Prostate gland (tissue), 2 donors: ENCODE measurements around the gene UBFD1. TPM values are rescaled to one million over a fixed set of nuclear protein-coding genes. Genes with fewer than 3 reads are reported as not detected.

ENCODE experiments used
- DNase-seq: peaks from one replicate; pipeline ENCODE4 v3.0.0-alpha.2; 2019; ENCODE audit warnings: low spot score
- H3K27ac ChIP-seq, 2 donors: fragments of 200-600 bp; sonication (generic); 2 replicates each; pipeline ENCODE4 v1.5.1; 2017 to 2019
- H3K27me3 ChIP-seq: fragments of 200-600 bp; sonication (generic); replicated peaks from 2 replicates; pipeline ENCODE4 v1.5.1; 2019; ENCODE audit not compliant: insufficient read depth
- H3K36me3 ChIP-seq, 2 donors: fragments of 200-600 bp; sonication (generic); 1 replicate in 1 of 2; 2 replicates in 1 of 2; pipeline versions ENCODE4 v1.5.1 to v1.8.1; 2017 to 2019
- H3K4me1 ChIP-seq: fragments of 200-600 bp; sonication (generic); replicated peaks from 2 replicates; pipeline ENCODE4 v1.5.1; 2019
- H3K4me3 ChIP-seq, 2 donors: fragments of 200-600 bp; sonication (generic); 2 replicates each; pipeline ENCODE4 v1.5.1; 2017 to 2019
- H3K9me3 ChIP-seq: fragments of 200-600 bp; sonication (generic); 2 replicates; pipeline ENCODE4 v1.5.1; 2017
- POLR2A ChIP-seq: fragments of 450-650 bp; IDR thresholded peaks from one replicate; pipeline ENCODE4 v1.6.1; 2016; ENCODE audit warnings: antibody characterized with exemption, mild to moderate bottlenecking
- POLR2AphosphoS5 ChIP-seq: sonication (generic); formaldehyde crosslinking; IDR thresholded peaks from one replicate; pipeline ENCODE4 v1.6.1; 2017; ENCODE audit warnings: antibody characterized with exemption
- WGBS: methylation state at CpG from one replicate; pipeline ENCODE4 v1.1.5; 2018; 5-methylcytosine and 5-hydroxymethylcytosine counted together
- intact Hi-C: fragments of 100-400 bp; cut with DNase I; formaldehyde crosslinking; loops from one replicate; pipeline ENCODE4 v1.14.2; 2022
- total RNA-seq, 2 donors: library from RNA; depleted of rRNA; stranded (reverse); fragments of >200 nt; gene quantifications; one replicate each; pipeline ENCODE4 v1.1.0, GENCODE V29; 2016
- TF ChIP-seq, protein P1 (sequence below), 4 experiments: fragments of 200-600 bp in 2 of 4; fragments of 450-650 bp in 2 of 4; sonication (generic) in 2 of 4; IDR thresholded peaks; 1 replicate in 3 of 4; 2 replicates in 1 of 4; pipeline ENCODE4 v1.5.1; 2016 to 2019; ENCODE audit warnings: antibody characterized with exemption in 4 of 4, mild to moderate bottlenecking in 2 of 4, moderate library complexity in 2 of 4

Gene UBFD1
- total RNA-seq, 2 donors from 2014 or later, result 92.2 to 218 TPM

- Histone ChIP-seq H3K36me3 (peaks cover 0 to 10% of the 10 kb centered on the region in 2 donors), H3K27ac (no peak overlapping the region), H3K9me3 (no peaks in the 10 kb centered on the region), H3K4me3 (no peak overlapping the region), H3K27me3 (no peaks in the 10 kb centered on the region), H3K4me1 (no peaks in the 10 kb centered on the region)
- no peak for DNase-seq
- 90% methylated on average over 14 of the region's 14 CpGs for WGBS
- intact Hi-C loops, result no loop called here
- TF ChIP-seq, protein P1, sequence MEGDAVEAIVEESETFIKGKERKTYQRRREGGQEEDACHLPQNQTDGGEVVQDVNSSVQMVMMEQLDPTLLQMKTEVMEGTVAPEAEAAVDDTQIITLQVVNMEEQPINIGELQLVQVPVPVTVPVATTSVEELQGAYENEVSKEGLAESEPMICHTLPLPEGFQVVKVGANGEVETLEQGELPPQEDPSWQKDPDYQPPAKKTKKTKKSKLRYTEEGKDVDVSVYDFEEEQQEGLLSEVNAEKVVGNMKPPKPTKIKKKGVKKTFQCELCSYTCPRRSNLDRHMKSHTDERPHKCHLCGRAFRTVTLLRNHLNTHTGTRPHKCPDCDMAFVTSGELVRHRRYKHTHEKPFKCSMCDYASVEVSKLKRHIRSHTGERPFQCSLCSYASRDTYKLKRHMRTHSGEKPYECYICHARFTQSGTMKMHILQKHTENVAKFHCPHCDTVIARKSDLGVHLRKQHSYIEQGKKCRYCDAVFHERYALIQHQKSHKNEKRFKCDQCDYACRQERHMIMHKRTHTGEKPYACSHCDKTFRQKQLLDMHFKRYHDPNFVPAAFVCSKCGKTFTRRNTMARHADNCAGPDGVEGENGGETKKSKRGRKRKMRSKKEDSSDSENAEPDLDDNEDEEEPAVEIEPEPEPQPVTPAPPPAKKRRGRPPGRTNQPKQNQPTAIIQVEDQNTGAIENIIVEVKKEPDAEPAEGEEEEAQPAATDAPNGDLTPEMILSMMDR (IDR thresholded peaks at IDR 0.05), result no peak
- TF ChIP-seq POLR2AphosphoS5 (no peak), POLR2A (no peak)
Measured at GRCh38 chr16:23584186-23585076, 26.9 kb downstream of the UBFD1 start.

GRCh38 chr16:23587726-23588125 is 30.2 kb downstream of the UBFD1 start:
- Histone ChIP-seq H3K9me3 (no peaks in the 10 kb centered on the region), H3K27ac (no peak overlapping the region), H3K36me3 (peaks cover 0 to 10% of the 10 kb centered on the region in 2 donors), H3K27me3 (no peaks in the 10 kb centered on the region), H3K4me3 (no peak overlapping the region), H3K4me1 (no peaks in the 10 kb centered on the region)
- DNase-seq, result no peak
- 77% methylated on average over 5 of the region's 5 CpGs for WGBS
- intact Hi-C loops, result no loop called here
- TF ChIP-seq POLR2A, result no peak
- TF ChIP-seq, protein P1 (IDR thresholded peaks at IDR 0.05), result no peak
- no peak for TF ChIP-seq POLR2AphosphoS5

DNA sequence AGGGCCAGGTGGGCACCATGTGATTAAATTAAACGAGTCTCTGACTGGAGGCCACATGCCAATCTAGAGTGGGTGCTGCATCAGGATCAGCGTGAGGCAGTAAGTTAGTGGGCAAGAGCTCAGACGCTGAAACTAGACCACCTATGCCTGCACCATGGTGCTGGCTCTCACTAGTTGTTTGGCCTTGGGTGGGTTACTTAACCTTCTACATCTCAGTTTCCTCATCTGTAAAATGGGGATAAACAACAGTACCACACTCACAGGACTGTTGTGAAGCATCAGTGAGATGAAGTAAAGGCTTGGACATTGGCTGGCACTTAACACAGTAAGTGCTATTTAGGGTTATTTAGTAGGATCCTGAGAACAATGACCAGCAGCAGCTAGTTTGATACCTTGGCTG is 32.7 kb downstream of the UBFD1 start:
- peaks cover 0 to 5% of the 10 kb centered on the region in 2 donors for H3K36me3 ChIP-seq
- DNase-seq, result no peak
- TF ChIP-seq POLR2AphosphoS5 (no peak), POLR2A (no peak)
- TF ChIP-seq, protein P1 (IDR thresholded peaks at IDR 0.05), result no peak
- no peak overlapping the region for H3K27ac ChIP-seq
- no peaks in the 10 kb centered on the region for H3K27me3 ChIP-seq
- H3K4me3 ChIP-seq, result no peak overlapping the region
- intact Hi-C loops, result no loop called here
- 94% methylated on average over 3 of the region's 3 CpGs for WGBS
- peaks cover 1% of the 10 kb centered on the region for H3K4me1 ChIP-seq
- no peaks in the 10 kb centered on the region for H3K9me3 ChIP-seq

- no peak for DNase-seq
- H3K4me1 ChIP-seq, result peaks cover 5% of the 10 kb centered on the region
- no peak overlapping the region for H3K4me3 ChIP-seq
- intact Hi-C loops, result no loop called here
- TF ChIP-seq POLR2A (no peak), POLR2AphosphoS5 (no peak)
- TF ChIP-seq, protein P1 (IDR thresholded peaks at IDR 0.05), result no peak
- H3K27ac ChIP-seq, result no peak overlapping the region
- WGBS, result 97% methylated on average over 12 of the region's 12 CpGs
- H3K36me3 ChIP-seq, result no peaks in the 10 kb centered on the region
- no peaks in the 10 kb centered on the region for H3K27me3 ChIP-seq
- no peaks in the 10 kb centered on the region for H3K9me3 ChIP-seq
Measured at GRCh38 chr16:23594186-23594585, 36.7 kb downstream of the UBFD1 start.
